ENCODE data around the gene PHKG1. TPM values are rescaled to one million over a fixed set of nuclear protein-coding genes. Genes with fewer than 3 reads are reported as not detected.
"Not testable (repeated sequence)": the region's sequence is repeated elsewhere in the genome, so short reads cannot be mapped to it uniquely, and the experiment has no call there.

Gene PHKG1
- polyA plus RNA-seq, 3 donors, result 1.1 TPM; not detected in 2

GRCh38 chr7:56115852-56116538, 23.2 kb upstream of the PHKG1 start, which contains the start of gene NUPR2:
Gene NUPR2 (minus strand): TSS chr7:56116417. CDS start chr7:56116314, 103 bp downstream.
- H4K20me1 ChIP-seq (ENCODE audit: insufficient read depth, low read length), result no peaks in the 10 kb centered on the region
- intact Hi-C loops (cut with micrococcal nuclease), result no loop called here
- H3K36me3 ChIP-seq (replicated peaks in 1 of 2; ENCODE audit: control insufficient read depth in 1 of 2, insufficient read depth in 2 of 2, low read length in 2 of 2), result no peaks in the 10 kb centered on the region
- peaks cover 9 to 11% of the 10 kb centered on the region in 2 donors for H3K9me3 ChIP-seq (replicated peaks in 1 of 2; ENCODE audit: control insufficient read depth in 1 of 2, insufficient read depth in 1 of 2, low read length in 2 of 2)
- no peaks in the 10 kb centered on the region for H3K79me2 ChIP-seq (ENCODE audit: insufficient read depth, low read length)
- Mint-ChIP-seq H3K27me3 (ENCODE audit: low read depth in 3 of 3) (peaks cover 25 to 38% (median 31%) of the 10 kb centered on the region in 3 donors), H3K4me3 (peak within 1 kb of the TSS in 1 of 2 donors; percentile 60), H3K27ac (no peak within 1 kb of the TSS), H3K4me1 (no peaks in the 10 kb centered on the region), H3K9me3 (peaks cover 4 to 24% (median 18%) of the 10 kb centered on the region in 7 donors), H3K36me3 (no peaks in the 10 kb centered on the region)
- no peak for TF ChIP-seq CTCF (IDR thresholded peaks at IDR 0.05)
- no peak within 1 kb of the TSS for H3K4me3 ChIP-seq (replicated peaks in 1 of 3; ENCODE audit: low read depth in 2 of 3, low read length in 3 of 3)
- no peaks in the 10 kb centered on the region for H3K4me1 ChIP-seq (ENCODE audit: control insufficient read depth in 1 of 2, insufficient read depth in 2 of 2, low read length in 2 of 2)
- H3K27ac ChIP-seq (ENCODE audit: low read depth in 1 of 2, low read length in 2 of 2), result no peak within 1 kb of the TSS
- H3K4me2 ChIP-seq (replicated peaks; ENCODE audit: extremely low read depth, low read length, poor library complexity, severe bottlenecking), result no peak within 1 kb of the TSS
- WGBS (ENCODE audit: insufficient coverage), result 6% methylated on average over 63 of the region's 65 CpGs
- no peak within 1 kb of the TSS for H3K9ac ChIP-seq (ENCODE audit: insufficient read depth, low read length, poor library complexity, severe bottlenecking)
- no peak within 1 kb of the TSS for H2AFZ ChIP-seq (ENCODE audit: insufficient read depth, low read depth, low read length, poor library complexity, severe bottlenecking)
- H3K27me3 ChIP-seq (ENCODE audit: control insufficient read depth in 2 of 2, insufficient read depth in 2 of 2, low read length in 2 of 2), result peaks cover 5 to 29% of the 10 kb centered on the region in 2 donors
- DNase-seq, result no peak

- peaks cover 5 to 22% of the 10 kb centered on the region in 2 donors for H3K27me3 ChIP-seq (ENCODE audit: control insufficient read depth in 2 of 2, insufficient read depth in 2 of 2, low read length in 2 of 2)
- peaks cover 11 to 12% of the 10 kb centered on the region in 2 donors for H3K9me3 ChIP-seq (replicated peaks in 1 of 2; ENCODE audit: control insufficient read depth in 1 of 2, insufficient read depth in 1 of 2, low read length in 2 of 2)
- DNase-seq; H3K4me1 Mint-ChIP-seq; H2AFZ ChIP-seq (ENCODE audit: insufficient read depth, low read depth, low read length, poor library complexity, severe bottlenecking); H3K4me3 ChIP-seq (replicated peaks in 1 of 3; ENCODE audit: low read depth in 2 of 3, low read length in 3 of 3); H3K4me3 Mint-ChIP-seq; H3K4me2 ChIP-seq (replicated peaks; ENCODE audit: extremely low read depth, low read length, poor library complexity, severe bottlenecking); H3K27ac ChIP-seq (ENCODE audit: low read depth in 1 of 2, low read length in 2 of 2); H3K36me3 ChIP-seq (replicated peaks in 1 of 2; ENCODE audit: control insufficient read depth in 1 of 2, insufficient read depth in 2 of 2, low read length in 2 of 2); H4K20me1 ChIP-seq (ENCODE audit: insufficient read depth, low read length); intact Hi-C loops (cut with micrococcal nuclease); H3K9ac ChIP-seq (ENCODE audit: insufficient read depth, low read length, poor library complexity, severe bottlenecking); H3K36me3 Mint-ChIP-seq; H3K79me2 ChIP-seq (ENCODE audit: insufficient read depth, low read length); H3K4me1 ChIP-seq (ENCODE audit: control insufficient read depth in 1 of 2, insufficient read depth in 2 of 2, low read length in 2 of 2): not testable (repeated sequence)
- Mint-ChIP-seq H3K9me3 (peaks cover 11 to 31% (median 28%) of the 10 kb centered on the region in 7 donors), H3K27me3 (ENCODE audit: low read depth in 3 of 3) (peaks cover 23 to 32% (median 31%) of the 10 kb centered on the region in 3 donors), H3K27ac (peak overlapping the region in 1 of 7 donors; percentile 27)
- WGBS (ENCODE audit: insufficient coverage), result 93% methylated on average over 2 of the region's 3 CpGs
Observed at GRCh38 chr7:56112244-56112643, 19.5 kb upstream of the PHKG1 start.

Measured in CD14-positive monocyte (primary cell).